ENCODE results near the gene CP.

Gene CP

DNA sequence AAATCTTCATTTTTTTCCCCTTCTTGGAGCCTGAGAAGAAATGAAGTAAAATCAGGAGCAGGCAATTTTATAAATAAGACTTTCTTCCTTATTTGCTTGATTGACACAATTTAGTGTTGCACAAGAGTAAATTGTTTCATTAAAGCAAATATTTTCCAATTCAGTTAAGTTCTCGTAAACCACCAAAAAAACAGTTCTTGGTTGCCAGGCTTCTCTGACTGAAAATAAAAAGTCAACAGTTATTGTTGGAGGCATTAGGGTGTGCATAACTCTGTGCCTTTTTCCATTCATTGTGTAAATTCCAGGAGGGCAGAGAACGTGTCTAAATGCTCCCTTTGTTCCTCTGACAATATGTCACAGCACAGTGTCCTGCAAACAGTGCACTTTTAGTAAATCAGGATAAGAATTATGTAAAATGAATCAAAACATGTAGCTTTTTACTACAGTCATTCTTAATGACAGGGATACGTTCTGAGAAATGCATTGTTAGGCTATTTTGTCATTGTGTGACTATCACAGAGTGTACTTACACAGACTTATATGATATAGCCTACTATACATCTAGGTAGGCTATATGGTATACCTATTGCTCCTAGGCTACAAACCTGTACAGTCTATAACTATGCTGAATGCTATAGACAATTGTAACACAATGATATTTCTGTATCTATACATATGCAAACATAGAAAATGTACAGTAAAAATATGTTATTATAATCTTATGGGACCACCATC lies at the start of gene CP:
CP (minus strand) TSS at position 47 of the 735 bp plus-strand sequence; CDS start at position 10, 37 bp downstream.
- H3K27ac ChIP-seq = peak within 1 kb of the TSS; percentile 59

DNA sequence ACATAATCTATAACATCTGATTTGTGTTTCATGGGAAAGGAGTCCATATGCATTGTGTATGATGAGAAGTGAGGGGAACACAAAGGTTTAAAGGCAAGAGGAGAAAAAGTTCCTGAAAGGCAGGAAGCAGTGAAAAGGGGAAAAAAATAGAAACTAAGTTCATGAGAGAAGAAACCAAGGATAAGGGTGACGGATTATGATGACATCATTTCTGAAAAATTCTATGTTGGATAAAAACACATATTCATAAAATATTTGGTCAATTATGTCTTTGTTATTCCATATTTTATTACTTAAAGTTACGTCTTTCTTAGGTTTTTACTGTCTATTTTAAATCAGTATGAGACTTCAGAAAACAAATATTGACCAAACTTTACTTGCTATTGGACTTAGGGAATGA lies 48.6 kb upstream of the CP start:
- TF ChIP-seq ZFX (IDR thresholded peaks at IDR 0.05; ENCODE audit: borderline replicate concordance) = no peak
- TF ChIP-seq, protein P1, sequence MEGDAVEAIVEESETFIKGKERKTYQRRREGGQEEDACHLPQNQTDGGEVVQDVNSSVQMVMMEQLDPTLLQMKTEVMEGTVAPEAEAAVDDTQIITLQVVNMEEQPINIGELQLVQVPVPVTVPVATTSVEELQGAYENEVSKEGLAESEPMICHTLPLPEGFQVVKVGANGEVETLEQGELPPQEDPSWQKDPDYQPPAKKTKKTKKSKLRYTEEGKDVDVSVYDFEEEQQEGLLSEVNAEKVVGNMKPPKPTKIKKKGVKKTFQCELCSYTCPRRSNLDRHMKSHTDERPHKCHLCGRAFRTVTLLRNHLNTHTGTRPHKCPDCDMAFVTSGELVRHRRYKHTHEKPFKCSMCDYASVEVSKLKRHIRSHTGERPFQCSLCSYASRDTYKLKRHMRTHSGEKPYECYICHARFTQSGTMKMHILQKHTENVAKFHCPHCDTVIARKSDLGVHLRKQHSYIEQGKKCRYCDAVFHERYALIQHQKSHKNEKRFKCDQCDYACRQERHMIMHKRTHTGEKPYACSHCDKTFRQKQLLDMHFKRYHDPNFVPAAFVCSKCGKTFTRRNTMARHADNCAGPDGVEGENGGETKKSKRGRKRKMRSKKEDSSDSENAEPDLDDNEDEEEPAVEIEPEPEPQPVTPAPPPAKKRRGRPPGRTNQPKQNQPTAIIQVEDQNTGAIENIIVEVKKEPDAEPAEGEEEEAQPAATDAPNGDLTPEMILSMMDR (IDR thresholded peaks at IDR 0.05) = no peak
- H3K27ac ChIP-seq = no peak overlapping the region

More for the DNA sequence above, at the start of gene CP:
- TF ChIP-seq, protein P1 (IDR thresholded peaks at IDR 0.05) = no peak

GRCh38 chr3:149269687-149270086 lies 48.1 kb upstream of the CP start:
- TF ChIP-seq, protein P1 (IDR thresholded peaks at IDR 0.05) = no peak
- no peak for TF ChIP-seq ZFX (IDR thresholded peaks at IDR 0.05; ENCODE audit: borderline replicate concordance)
- no peak overlapping the region for H3K27ac ChIP-seq

- H3K27ac ChIP-seq = no peak overlapping the region
- TF ChIP-seq, protein P1 (IDR thresholded peaks at IDR 0.05) = no peak
- no peak for TF ChIP-seq ZFX (IDR thresholded peaks at IDR 0.05; ENCODE audit: borderline replicate concordance)
These were observed 45.9 kb upstream of the CP start for GRCh38 chr3:149267565-149267964.

DNA sequence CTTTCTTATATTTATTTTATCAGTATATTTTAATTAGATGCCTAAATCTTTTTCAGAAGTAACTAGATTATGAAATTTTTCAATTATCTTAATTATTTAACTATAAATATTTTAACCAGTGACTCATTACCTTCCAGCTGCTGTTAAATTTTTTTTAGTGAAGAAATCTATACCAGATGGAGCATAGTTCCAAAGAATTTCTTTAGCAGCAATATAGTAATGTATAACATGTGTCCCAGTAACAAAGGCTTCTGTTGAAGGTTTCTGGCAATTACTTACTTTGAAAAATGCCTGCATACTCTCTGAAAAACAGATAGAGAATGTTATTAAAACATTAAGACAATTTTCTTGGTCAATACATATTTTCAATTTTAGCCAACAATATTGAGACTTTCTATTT lies 45.1 kb upstream of the CP start:
- no peak for TF ChIP-seq ZFX (IDR thresholded peaks at IDR 0.05; ENCODE audit: borderline replicate concordance)
- TF ChIP-seq, protein P1 (IDR thresholded peaks at IDR 0.05) = no peak
- H3K27ac ChIP-seq = no peak overlapping the region

DNA sequence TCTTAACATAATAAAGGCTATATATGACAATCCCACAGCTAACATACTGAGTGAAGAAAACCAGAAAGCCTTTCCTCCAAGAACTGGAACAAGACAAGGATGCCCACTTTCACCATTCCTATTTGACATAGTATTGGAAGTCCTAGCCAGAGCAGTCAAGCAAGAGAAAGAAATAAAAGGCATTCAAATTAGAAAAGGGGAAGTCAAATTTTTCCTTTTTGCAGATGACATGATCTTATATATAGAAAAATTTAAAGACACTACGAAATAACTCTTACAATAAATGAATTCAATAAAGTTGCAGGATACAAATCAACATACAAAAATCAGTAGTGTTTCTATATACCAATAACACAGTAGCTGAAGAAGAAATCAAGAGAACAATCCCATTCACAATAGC lies 42.2 kb upstream of the CP start:
- TF ChIP-seq, protein P1 (IDR thresholded peaks at IDR 0.05) = no peak
- TF ChIP-seq ZFX (IDR thresholded peaks at IDR 0.05; ENCODE audit: borderline replicate concordance) = no peak
- H3K27ac ChIP-seq = no peak overlapping the region

GRCh38 chr3:149258714-149259113 lies 37.1 kb upstream of the CP start:
- TF ChIP-seq, protein P1 (IDR thresholded peaks at IDR 0.05) = no peak
- TF ChIP-seq ZFX (IDR thresholded peaks at IDR 0.05; ENCODE audit: borderline replicate concordance) = no peak
- H3K27ac ChIP-seq = no peak overlapping the region

All from 22Rv1 (cell line).